BJ (cell line): Measurements from ENCODE around the gene DNAH3. TPM values are rescaled to one million over a fixed set of nuclear protein-coding genes. Genes with fewer than 3 reads are reported as not detected.
"Not testable (repeated sequence)": the region's sequence is repeated elsewhere in the genome, so short reads cannot be mapped to it uniquely, and the experiment has no call there.

Experiments
- CTCF ChIA-PET: fragments of 350-600 bp; formaldehyde crosslinking; extraction: SDS; loops from one replicate; lab custom pipeline; 2021; ENCODE audit warnings: antibody characterized with exemption, inconsistent platforms; lab: Yijun Ruan, JAX
- POLR2A ChIA-PET: fragments of 300-600 bp; sonication (Branson Sonifier 250); formaldehyde crosslinking; extraction: SDS; loops from one replicate; lab custom pipeline; 2021; ENCODE audit warnings: antibody characterized with exemption; lab: Charles Lee
- DNase-seq: peaks from one replicate; pipeline ENCODE4 v3.0.0-alpha.2; 2011; ENCODE audit warnings: low read depth
- H3K27me3 ChIP-seq: 2 replicates; pipeline ENCODE4 v1.6.0; 2011; ENCODE audit warnings: low read length; ENCODE audit not compliant: control insufficient read depth, insufficient read depth
- H3K36me3 ChIP-seq: 2 replicates; pipeline ENCODE4 v1.5.1; 2011; ENCODE audit warnings: low read length; ENCODE audit not compliant: control insufficient read depth, insufficient read depth
- H3K4me3 ChIP-seq: 2 replicates; pipeline ENCODE4 v1.5.1; 2011; ENCODE audit warnings: low read depth, mild to moderate bottlenecking, control low read depth, low read length
- CTCF ChIP-seq: IDR thresholded peaks from 2 replicates; pipeline ENCODE4 v1.5.1; 2011; ENCODE audit warnings: low read depth, mild to moderate bottlenecking, control low read depth, inconsistent platforms, low read length, moderate library complexity; ENCODE audit not compliant: insufficient read depth
- polyA plus RNA-seq: library from polyadenylated mRNA; depleted of rRNA; stranded (reverse); fragments of >200 nt; gene quantifications from 2 replicates; pipeline ENCODE4 v1.2.3, GENCODE V29; 2011

The DNAH3 gene
- polyA plus RNA-seq, 1 experiment, result not detected

GRCh38 chr16:20952139-20952920, 198.3 kb downstream of the DNAH3 start:
- Histone ChIP-seq H3K36me3 (no peaks in the 10 kb centered on the region), H3K27me3 (peaks cover 1% of the 10 kb centered on the region; the same call in 1 of the 2 replicates), H3K4me3 (no peak overlapping the region)
- POLR2A ChIA-PET, result no interaction called here
- no peak for TF ChIP-seq CTCF
- CTCF ChIA-PET, result interaction anchor here (2.4 kb wide), 1 partner anchor 102 kb away, joined by 9 read pairs; no protein-coding TSS in a partner anchor
- no peak for DNase-seq

- no peak for DNase-seq
- Histone ChIP-seq H3K36me3 (no peaks in the 10 kb centered on the region), H3K4me3 (no peak overlapping the region), H3K27me3 (peaks cover 1% of the 10 kb centered on the region; the same call in 1 of the 2 replicates)
- TF ChIP-seq CTCF, result no peak
- ChIA-PET POLR2A (no interaction called here), CTCF (no interaction called here)
These were observed 200.4 kb downstream of the DNAH3 start for GRCh38 chr16:20950294-20950693.

GRCh38 chr16:20949660-20950059, 201.0 kb downstream of the DNAH3 start:
- DNase-seq, result no peak
- CTCF ChIA-PET, result interaction anchor here (1.2 kb wide), 1 partner anchor 99 kb away, joined by 3 read pairs; no protein-coding TSS in a partner anchor
- POLR2A ChIA-PET, result no interaction called here
- TF ChIP-seq CTCF, result no peak
- Histone ChIP-seq H3K4me3 (no peak overlapping the region), H3K27me3 (peaks cover 1% of the 10 kb centered on the region; the same call in 1 of the 2 replicates), H3K36me3 (no peaks in the 10 kb centered on the region)

GRCh38 chr16:20948444-20948843, 202.2 kb downstream of the DNAH3 start:
- DNase-seq, result no peak
- Histone ChIP-seq H3K36me3 (no peaks in the 10 kb centered on the region), H3K4me3 (no peak overlapping the region), H3K27me3 (peaks cover 1% of the 10 kb centered on the region; the same call in 1 of the 2 replicates)
- no peak for TF ChIP-seq CTCF
- CTCF ChIA-PET, result interaction anchor here (1.2 kb wide), 1 partner anchor 98 kb away, joined by 3 read pairs; no protein-coding TSS in a partner anchor
- POLR2A ChIA-PET, result no interaction called here

GRCh38 chr16:20946015-20946629, 204.5 kb downstream of the DNAH3 start:
- CTCF ChIA-PET, result no interaction called here
- no peak for DNase-seq
- TF ChIP-seq CTCF, result no peak
- Histone ChIP-seq H3K27me3 (peaks cover 1% of the 10 kb centered on the region; the same call in 1 of the 2 replicates), H3K36me3 (no peaks in the 10 kb centered on the region), H3K4me3 (no peak overlapping the region)
- POLR2A ChIA-PET, result no interaction called here

- H3K27me3 ChIP-seq, POLR2A ChIA-PET, H3K36me3 ChIP-seq, DNase-seq, H3K4me3 ChIP-seq, CTCF ChIA-PET: not testable (repeated sequence)
These were observed 205.1 kb downstream of the DNAH3 start for GRCh38 chr16:20945575-20945875.
